NCI-H2196 (cell line): ENCODE results near the gene FBXO2.

Experiments
- DNase-seq: peaks from one replicate; lab custom pipeline; 2025; ENCODE audit not compliant: unreplicated experiment; lab: John Stamatoyannopoulos, UW

The FBXO2 gene

DNA sequence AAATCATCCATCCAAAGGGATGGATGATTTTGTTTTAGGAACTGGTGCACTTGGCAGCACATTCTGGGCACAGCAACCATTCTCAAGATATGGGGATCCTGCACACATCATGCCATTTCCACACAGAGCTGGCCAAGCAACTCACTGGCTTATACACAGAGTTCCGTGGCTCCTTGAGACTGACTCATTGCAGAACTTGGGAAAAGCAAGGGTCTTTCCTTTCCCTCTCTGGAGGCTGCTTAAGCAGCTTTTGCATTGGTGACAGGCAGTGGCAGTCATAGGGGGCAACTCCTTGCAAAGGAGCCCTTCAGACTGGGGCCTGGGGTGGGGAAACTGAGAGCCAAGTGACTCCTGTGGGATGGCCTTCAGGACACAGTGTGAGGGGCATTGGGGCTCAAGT, 28.6 kb upstream of the FBXO2 start:
- DNase-seq: no peak

DNA sequence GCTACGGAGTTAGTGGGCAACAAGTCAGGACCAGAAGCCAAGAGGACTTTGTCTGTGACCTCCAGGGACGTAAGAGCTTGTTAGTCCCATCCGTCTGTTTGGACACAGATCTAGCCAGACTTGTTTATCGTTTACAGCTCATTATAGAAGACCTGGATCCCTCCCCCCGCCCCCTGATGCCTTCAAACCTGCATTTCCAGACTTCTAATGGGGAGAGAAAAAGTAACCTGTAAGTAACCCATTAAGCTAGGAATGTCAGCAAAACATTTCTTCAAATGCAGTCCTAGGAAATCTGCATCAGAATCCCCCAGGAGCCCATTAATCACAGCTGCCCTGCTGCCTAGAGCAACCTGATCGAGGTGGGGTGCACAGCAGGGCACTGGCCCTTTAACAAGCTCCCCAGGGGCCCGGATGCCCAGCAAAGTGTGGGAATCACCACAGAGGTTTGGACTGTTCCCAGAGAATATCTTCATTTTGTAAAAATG, 28.1 kb upstream of the FBXO2 start:
- DNase-seq: no peak

DNA sequence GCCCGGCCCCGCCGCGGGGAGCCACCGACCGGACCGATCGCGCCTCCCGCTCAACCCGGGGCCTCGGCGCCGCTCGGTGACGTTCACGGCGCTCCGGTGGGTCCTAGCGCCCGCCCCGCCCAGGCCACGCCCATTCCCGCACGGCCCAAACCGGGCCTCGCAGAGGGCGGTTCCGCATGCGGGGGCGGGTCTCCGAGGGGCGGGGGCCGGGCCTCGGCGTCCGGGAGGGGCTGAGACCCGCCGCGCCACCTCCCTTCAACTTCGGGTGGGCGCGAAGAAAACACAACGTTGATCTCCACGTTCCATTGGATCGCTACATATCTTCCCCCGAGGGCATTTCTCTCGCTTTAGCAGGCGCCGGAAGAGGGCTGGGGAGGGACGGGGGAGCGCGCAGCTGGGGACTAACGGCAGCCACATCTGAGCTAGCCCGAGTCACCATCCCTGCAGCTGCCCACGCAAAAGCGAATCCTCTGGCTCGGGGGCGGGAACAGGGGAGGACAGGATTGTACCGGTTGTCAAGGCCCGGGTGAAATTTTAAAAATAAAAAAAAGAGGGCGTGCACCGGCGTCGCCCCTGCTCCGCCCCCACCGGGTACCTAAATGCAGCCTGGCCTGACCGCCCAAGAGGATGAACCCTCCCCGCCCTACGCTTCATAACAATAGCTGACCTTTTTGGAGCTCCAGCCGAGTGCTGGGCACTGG, 27.0 kb upstream of the FBXO2 start, which contains the start of gene MAD2L2:
MAD2L2 (minus strand) TSS at position 78 of the 701 bp plus-strand sequence. CDS start 547 bp downstream, outside the sequence.
- DNase-seq: peak; percentile 91

DNA sequence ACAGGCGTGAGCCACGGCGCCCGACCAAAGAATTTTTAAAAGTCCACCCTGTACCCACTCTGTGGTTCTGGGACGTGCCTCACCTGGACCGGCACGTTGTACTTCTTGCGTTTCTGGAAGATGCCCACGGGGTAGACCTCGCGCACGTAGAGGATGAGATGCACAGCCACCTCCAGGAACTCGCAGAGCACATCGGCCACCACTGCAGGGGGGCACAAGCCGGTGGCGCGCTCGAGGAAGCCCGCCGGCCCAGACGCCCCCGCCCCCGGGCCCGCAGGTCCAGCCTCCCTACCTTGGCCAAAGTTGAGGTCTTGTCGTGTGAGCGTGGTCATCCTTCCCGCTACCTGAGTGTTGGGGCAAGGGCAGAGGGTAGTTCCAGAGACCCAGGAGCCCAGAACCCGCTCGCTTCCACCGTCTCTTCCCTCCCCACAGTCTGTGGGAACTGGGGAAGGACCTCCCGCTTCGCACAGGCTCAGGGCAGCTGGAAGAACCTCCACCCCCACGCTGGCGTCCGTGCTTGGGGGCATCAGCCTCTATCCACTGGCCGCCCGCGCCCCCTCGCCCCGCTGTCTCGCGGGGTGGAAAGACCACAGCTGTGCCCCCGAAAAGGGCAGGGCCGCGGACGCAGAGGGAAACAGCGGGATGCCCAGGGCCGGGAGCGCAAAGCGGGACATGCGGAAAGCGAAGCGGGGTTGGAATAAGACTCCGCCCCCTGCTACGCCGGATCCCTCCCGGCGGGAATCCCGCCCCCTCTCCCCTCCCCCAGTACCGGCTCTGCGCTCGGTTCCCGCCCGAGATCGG, 26.2 kb upstream of the FBXO2 start:
- no peak for DNase-seq

DNA sequence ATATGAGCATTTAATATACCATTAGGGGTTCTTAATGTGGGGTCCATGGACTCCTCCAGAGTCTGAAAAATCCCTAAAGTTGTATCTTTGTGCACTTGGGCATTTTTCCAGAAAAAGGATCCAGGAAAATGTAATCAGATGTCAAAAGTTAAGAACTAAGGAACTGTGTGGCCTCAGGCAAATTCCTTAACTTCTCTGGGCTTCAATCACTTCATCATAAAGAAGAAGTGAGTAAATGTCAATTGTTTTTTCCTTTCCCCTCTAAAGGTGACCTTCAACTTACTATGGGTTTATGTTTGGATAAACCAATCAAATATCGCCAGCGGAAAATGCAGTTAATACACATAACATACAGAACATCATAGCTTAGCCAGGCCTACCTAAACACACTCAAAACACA, 24.2 kb upstream of the FBXO2 start:
- DNase-seq: no peak

DNA sequence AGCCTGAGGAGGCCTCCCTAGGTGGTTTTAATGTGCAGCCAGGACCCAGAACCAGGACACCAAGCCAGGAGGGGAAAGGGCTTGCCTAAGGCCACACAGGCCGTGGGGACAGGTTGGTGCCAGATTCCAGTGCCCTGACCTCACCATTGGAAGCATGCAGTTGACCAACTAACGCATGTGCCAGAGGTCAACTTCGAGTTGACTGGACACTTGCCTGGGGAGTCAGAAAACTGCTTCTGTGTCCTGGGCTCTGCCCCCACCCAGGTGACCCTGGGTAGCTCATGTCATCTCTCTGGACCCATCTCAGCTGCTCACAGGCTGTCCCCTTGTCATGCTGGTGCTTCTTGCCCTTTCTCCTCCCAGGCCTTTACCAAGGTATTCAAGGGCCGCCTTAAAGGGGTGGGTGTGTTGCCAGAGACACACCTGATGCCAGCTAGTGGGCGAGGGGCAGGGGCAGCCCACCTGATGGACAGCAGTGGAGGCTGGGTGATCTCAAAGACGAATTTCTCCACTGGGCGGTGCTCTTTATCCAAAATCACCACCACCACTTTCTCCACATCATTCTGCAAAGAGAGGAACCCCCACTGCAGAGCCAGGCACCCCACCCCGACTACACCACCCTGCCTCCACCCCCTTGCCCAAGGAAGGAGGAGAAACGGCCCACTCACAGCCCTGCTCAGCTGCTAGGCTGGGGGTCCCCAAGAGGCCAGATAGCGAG, 22.3 kb upstream of the FBXO2 start:
- DNase-seq: no peak

DNA sequence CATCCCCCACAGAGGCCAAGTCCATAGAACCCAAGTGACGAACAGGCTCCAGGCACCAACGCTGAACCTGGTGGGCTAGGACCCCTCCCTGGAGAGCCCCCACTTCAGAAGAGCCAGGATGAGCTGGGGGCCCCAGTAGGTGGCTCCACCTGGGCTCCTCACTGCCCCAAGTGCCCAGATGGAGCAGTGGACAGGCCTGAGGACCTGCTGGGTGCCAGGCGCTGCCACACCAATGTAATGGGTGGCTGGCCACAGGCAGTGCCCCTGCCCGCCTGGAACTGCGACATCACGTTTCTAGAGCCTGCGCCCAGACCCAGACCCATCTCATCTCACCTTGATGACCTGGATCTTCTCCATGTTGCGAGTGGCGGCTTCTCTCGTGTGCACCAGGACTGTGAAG, 21.1 kb upstream of the FBXO2 start:
- no peak for DNase-seq

DNA sequence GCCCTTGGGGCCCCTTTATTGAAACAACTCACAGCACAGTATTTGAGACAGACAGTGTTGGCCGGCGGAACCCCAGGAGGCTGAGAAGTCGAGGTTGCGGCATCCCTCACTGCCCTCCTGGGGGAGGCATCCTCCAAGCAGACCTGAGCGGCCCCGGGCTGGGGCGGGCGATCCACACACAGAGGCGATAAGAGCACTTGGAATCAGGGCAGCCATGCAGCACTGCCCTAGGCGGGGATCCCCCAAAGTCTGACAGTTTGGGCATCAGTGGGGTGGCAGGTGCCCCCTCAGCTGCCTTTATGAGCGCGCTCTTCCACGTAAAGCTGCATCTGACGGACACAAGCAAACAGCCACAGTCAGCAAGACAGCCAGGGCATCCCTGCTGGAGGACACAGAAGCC, 20.3 kb upstream of the FBXO2 start:
- DNase-seq: no peak

DNA sequence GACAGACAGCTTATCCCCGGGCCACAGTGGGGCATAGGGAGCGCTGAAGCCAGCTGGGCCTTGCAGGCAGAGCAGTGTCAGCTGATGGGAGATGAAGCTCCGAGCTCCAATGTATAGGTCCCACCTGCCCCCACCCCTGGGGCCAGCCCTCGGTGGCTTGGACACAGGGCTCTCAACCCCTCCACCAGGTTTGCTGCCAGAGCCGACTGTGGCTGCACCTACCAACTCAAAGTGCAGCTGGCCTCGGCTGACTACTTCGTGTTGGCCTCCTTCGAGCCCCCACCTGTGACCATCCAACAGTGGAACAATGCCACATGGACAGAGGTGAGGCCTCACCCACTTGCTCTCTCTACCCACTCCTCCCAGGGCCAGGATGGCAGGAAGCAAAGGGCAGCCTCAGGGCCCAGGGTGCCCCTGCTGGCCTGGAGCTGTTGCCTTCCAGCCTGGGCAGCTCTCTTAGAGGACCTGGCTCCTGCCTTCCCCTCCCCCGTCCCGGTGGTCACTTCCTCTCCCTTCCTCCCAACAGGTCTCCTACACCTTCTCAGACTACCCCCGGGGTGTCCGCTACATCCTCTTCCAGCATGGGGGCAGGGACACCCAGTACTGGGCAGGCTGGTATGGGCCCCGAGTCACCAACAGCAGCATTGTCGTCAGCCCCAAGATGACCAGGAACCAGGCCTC, 19.0 kb upstream of the FBXO2 start:
- no peak for DNase-seq

DNA sequence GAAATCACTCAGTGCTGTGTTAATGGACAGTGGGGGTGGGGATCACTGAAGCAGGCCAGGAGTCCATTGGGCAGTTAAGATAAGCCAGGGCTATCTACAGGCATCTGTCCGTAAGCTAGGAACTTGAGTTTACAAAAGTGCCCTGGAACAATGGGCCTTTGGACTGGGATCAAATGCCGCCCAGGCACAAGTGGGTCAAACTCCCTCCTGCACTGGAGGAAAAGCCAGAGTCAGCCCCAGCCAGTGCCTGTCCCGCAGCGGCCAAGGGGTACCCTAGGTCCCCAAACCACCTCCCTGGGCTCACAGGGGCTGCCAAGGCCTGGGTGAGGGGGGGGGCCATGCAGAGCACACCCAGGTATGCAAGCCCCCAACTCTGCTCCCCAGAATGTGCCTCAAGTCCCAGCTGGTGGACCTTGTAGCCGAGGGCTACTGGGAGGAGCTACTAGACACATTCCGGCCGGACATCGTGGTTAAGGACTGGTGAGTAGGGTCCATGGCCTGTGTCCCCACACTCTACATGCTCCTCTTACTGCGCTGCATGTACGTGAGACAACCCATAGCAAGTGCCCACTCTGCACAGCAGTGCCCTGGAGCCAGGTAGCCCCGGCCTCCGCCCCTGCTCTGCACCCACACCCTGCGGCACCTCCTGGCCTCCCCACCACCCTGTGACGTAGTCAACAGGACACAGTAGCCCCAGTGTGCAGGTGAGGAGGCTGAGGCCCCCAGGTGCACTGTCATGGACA, 17.5 kb upstream of the FBXO2 start:
- DNase-seq: no peak

DNA sequence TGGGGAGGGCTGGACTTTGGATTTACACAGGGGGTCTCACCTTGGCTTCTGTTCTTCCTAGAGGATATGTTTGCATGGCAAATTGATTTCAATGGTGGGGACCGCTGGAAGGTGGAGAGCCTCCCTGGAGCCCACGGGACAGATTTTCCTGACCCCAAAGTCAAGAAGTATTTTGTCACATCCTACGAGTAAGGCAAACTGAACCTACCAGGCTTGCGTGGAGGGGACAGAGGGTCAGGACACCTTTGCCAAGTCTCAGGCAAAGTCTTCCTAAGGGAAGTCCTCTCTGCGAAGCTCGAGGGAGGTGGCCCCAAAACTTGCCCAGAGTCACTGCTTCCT, 16.9 kb upstream of the FBXO2 start:
- DNase-seq: no peak

DNA sequence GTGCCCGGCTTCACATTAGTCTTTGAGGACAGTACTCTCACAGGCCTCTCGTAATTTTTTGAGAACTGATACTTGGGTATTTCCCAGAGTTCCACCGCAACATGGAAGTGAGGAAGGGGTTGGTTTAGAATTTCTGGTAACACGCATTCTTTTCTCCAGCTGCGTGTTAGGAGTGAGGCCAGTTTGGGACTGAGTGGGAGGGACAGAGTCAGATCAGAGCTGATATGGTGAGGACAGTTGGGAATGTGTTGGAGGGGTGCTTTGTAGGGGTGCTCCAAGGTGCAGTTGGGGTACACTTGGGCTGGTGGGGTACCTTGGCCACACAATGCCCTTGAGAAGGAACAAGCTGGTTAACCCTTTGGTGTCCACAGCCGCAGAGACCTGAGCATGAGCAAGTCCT, 16.5 kb upstream of the FBXO2 start:
- DNase-seq: no peak

DNA sequence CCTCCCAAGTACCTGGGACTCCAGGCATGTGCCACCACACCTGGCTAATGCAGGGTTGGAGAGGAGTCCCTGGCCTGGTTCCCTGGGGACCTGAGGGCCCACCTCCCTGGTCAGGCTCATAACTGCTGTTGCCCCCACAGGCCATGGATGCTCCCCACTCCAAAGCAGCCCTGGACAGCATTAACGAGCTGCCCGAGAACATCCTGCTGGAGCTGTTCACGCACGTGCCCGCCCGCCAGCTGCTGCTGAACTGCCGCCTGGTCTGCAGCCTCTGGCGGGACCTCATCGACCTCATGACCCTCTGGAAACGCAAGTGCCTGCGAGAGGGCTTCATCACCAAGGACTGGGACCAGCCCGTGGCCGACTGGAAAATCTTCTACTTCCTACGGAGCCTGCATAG, 14.3 kb upstream of the FBXO2 start:
- DNase-seq: no peak

DNA sequence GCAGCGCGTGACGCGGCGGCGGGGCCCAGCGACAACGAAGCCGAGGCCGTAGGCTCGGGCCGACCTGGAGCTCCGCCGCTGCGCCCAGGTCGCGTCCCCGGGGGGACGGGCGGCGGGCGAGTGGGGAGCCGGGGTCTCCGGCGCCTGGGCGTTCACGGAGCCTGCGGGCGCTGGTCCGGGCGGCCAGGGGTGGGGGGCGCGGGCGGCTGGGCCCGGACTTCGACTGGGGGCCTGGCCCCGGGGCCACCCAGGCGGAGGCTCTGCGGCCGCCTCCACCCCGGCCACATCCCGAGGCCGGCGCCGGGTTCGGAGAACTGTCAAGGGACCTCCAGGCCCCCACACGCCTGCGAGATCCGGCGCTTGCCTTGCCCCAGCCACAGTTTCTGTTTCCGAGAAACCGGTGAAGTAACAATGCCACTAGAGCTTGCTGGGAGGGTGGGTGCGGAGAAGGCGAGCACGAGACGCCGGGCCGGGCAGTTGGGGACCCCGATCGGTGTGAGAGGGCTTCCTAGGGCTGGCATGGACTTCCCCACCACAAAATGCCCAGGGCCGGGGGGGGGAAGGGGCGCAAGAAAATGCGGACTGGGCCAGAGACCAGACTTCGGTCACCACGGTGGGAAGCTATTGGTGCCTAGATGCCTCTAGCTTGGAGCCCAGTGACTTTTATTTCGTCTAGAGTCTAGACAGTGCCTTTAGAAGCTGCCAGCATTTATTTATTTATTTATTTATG, 10.3 kb upstream of the FBXO2 start:
- peak; percentile 47 for DNase-seq

DNA sequence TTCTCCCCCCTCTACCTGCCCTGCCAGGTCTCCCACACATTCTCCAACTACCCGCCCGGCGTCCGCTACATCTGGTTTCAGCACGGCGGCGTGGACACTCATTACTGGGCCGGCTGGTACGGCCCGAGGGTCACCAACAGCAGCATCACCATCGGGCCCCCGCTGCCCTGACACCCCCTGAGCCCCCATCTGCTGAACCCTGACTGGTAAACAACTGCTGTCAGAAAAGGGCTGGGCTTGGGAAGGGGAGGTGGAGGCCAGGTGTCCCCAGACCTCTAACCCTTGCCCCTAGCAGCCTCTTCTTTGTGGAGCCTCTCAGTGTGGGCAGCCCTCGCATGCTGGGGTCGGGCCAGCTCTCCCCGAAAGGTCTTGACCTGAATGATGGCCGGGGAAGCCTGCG, 6.9 kb upstream of the FBXO2 start:
- no peak for DNase-seq

DNA sequence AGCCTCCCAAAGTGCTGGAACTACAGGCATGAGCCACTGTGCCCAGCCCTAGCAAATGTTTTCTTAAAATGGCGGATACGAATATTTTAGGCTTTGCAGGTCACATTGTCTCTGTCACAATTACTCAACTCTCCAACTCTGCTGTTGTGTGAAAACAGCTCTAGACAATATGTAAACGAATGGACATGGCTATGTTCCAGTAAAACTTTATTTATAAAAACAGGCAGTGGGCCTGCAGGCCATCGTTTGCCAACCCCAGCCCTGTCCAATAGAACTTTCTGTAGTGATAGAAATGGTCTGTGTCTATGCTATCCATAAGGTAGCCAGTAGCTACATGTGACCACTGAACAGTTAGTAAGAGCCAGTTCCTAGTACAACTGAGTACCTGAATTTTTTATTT, 5.5 kb upstream of the FBXO2 start:
- no peak for DNase-seq

DNA sequence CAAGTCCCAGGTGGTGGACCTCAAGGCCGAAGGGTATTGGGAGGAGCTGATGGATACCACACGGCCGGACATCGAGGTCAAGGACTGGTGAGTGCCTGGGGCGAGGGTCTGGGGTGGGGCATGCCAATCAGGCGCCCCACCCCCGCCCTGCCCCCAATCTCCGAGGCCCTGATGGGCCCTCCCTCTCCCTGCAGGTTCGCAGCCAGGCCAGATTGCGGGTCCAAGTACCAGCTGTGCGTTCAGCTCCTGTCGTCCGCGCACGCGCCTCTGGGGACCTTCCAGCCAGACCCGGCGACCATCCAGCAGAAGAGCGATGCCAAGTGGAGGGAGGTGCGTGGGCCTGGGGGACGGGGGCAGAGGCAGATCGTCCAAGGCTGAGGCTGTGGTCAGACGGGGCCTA, 4.3 kb upstream of the FBXO2 start:
- DNase-seq: no peak

DNA sequence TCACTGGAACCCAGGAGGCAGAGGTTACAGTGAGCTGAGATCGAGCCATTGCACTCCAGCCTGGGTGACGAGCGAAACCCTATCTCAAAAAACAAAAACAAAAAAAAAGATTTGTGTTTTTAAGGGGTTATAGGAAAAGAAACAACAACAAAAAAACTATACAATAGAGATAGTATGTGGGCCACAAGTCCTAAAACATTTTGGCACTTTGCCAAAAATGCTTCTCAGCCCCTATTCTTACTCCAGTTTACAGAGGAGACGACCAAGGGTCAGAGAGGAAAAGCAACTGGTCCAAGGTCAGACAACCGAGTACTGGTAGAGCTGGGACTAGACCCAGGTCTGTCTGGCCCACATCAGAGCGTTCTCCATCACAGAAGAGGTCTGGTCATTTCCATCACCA, 3.4 kb upstream of the FBXO2 start:
- DNase-seq: no peak

DNA sequence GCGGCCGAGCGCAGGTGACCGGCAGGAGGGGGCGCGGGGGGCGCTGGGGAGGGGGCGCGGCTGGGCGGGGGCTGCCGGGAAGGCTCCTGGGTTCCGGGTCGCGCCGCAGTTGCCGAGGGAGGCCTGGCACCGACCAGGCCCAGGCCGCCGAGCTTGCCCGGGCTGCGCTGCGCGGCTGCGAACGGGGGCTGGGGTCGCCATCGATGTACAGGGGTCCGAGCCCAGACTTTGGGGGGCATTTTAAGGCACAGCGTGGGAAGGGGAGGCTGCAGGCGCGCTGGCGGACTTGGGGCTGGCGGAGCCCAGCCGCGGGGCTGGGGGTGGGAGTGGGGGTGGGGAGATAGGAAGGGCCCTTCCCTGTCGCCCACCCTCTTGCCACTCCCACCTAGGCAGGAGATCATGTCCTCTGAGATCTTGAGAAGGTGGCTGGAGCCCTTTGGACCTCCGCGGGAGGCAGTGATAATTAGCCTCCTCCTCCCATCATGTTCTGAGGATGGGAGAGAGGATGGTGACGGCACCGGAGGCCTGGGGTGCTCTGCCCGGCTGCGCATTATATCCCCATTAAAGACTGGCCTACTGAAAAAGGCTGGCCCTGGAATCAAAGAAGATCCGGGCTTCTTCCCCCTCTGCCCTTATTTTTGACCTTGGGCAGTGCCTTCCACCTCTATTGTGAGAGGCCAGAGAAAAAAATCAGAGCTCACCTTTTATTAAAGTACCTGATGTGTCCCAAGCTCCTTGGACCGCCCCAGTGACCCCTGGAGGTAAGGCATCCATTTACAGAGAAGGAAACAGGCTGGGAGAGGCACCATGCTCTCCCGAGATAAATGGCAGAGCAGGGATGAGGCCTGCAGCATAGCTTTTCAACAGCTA, 945 bp upstream of the FBXO2 start:
- no peak for DNase-seq
